BE2C (cell line): ENCODE results near the gene SUCLA2.

Source experiments
- DNase-seq: peaks from one replicate; pipeline ENCODE4 v3.0.0-alpha.2; 2020
- H3K27me3 ChIP-seq: fragments of 250-450 bp; sonication (Bioruptor Pico); 2 replicates; pipeline ENCODE4 v1.5.1; 2020; ENCODE audit warnings: mild to moderate bottlenecking
- H3K36me3 ChIP-seq: fragments of 250-450 bp; sonication (Bioruptor Pico); 2 replicates; pipeline ENCODE4 v1.5.1; 2020; ENCODE audit warnings: mild to moderate bottlenecking
- H3K4me1 ChIP-seq: fragments of 250-450 bp; sonication (Bioruptor Pico); 2 replicates; pipeline ENCODE4 v1.5.1; 2020
- H3K4me3 ChIP-seq: 2 replicates; pipeline ENCODE4 v1.5.1; 2011; ENCODE audit warnings: low read depth, low read length
- H3K9me3 ChIP-seq: fragments of 250-450 bp; sonication (Bioruptor Pico); 2 replicates; pipeline ENCODE4 v1.5.1; 2020
- CTCF ChIP-seq: IDR thresholded peaks from 2 replicates; pipeline ENCODE4 v1.5.1; 2012; ENCODE audit warnings: mild to moderate bottlenecking, low read depth, low read length

SUCLA2 gene

GRCh38 chr13:47983070-47983469 lies 18.0 kb downstream of the SUCLA2 start:
- H3K9me3 ChIP-seq, result peaks cover 3% of the 10 kb centered on the region; the same call in 1 of the 2 replicates
- H3K4me3 ChIP-seq, result no peak overlapping the region
- no peaks in the 10 kb centered on the region for H3K4me1 ChIP-seq
- no peaks in the 10 kb centered on the region for H3K27me3 ChIP-seq
- H3K36me3 ChIP-seq, result peaks cover 23% of the 10 kb centered on the region
- TF ChIP-seq CTCF, result no peak
- DNase-seq, result no peak

- Histone ChIP-seq H3K9me3 (peaks cover 3% of the 10 kb centered on the region; the same call in 1 of the 2 replicates), H3K4me1 (no peaks in the 10 kb centered on the region), H3K36me3 (peaks cover 20% of the 10 kb centered on the region), H3K27me3 (no peaks in the 10 kb centered on the region), H3K4me3 (no peak overlapping the region)
- DNase-seq, result no peak
- TF ChIP-seq CTCF, result no peak
Observed at GRCh38 chr13:47976325-47976724, 24.7 kb downstream of the SUCLA2 start.

DNA sequence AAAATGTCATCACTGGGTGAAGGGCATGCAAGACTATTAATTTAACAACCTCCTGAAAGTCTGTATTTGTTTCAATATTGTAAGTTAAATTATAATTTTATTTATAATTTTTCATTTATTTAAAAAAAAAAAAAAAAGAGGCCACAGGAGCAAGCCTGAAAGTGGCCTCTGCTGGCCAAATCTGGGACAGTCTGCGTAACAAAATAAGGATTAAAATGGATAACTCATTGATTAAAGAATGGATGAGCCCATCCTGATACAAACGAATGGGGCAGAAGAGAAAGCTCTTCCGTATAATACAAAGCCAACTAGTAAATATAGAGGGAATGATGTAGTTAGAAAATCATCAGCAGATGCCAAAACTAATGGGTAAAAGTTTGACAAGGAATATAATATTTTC lies 36.2 kb downstream of the SUCLA2 start:
- TF ChIP-seq CTCF, result no peak
- H3K36me3 ChIP-seq, result peaks cover 27% of the 10 kb centered on the region
- H3K4me3 ChIP-seq, result no peak overlapping the region
- H3K27me3 ChIP-seq, result no peaks in the 10 kb centered on the region
- no peaks in the 10 kb centered on the region for H3K4me1 ChIP-seq
- no peak for DNase-seq
- no peaks in the 10 kb centered on the region for H3K9me3 ChIP-seq

DNA sequence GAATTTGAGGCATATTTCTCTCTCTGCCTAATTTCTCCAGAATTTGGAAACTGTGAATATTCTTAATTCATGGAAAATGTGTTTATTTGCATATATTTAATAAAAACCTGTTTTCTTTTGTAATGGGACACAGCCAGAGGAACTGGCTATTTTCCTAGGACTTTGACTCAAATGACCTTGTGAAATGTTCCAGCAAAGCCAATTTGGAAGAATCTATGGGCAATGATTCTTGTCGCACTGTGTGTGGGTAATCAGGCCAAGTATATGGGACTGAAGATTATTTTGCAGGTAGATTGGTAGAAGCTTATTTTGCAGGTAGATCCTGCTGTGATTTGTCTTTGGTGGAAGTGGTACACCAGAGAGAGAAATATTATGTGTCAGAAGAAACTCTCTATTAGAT lies 38.8 kb downstream of the SUCLA2 start:
- H3K9me3 ChIP-seq, result peaks cover 4% of the 10 kb centered on the region
- no peaks in the 10 kb centered on the region for H3K27me3 ChIP-seq
- peaks cover 42% of the 10 kb centered on the region for H3K36me3 ChIP-seq
- DNase-seq, result no peak
- H3K4me1 ChIP-seq, result no peaks in the 10 kb centered on the region
- H3K4me3 ChIP-seq, result no peak overlapping the region
- TF ChIP-seq CTCF, result no peak

GRCh38 chr13:47959468-47960247 lies 41.4 kb downstream of the SUCLA2 start:
- no peaks in the 10 kb centered on the region for H3K27me3 ChIP-seq
- no peak for TF ChIP-seq CTCF
- H3K36me3 ChIP-seq, result peaks cover 40% of the 10 kb centered on the region
- H3K4me3 ChIP-seq, result no peak overlapping the region
- H3K4me1 ChIP-seq, result no peaks in the 10 kb centered on the region
- no peak for DNase-seq
- H3K9me3 ChIP-seq, result peaks cover 6% of the 10 kb centered on the region

- no peak for DNase-seq
- no peaks in the 10 kb centered on the region for H3K27me3 ChIP-seq
- H3K9me3 ChIP-seq, result peaks cover 6% of the 10 kb centered on the region
- H3K4me3 ChIP-seq, result no peak overlapping the region
- TF ChIP-seq CTCF, result no peak
- H3K36me3 ChIP-seq, result peaks cover 38% of the 10 kb centered on the region
- H3K4me1 ChIP-seq, result no peaks in the 10 kb centered on the region
Observed at GRCh38 chr13:47957073-47957472, 44.0 kb downstream of the SUCLA2 start.
